WTC11 (cell line): ENCODE measurements around the gene CCSER1. TPM values are rescaled to one million over a fixed set of nuclear protein-coding genes. Genes with fewer than 3 reads are reported as not detected.

ENCODE experiments used
- ATAC-seq: fragments of 200-7000 bp; cut with Tn5 transposase; 2 replicates; pipeline ENCODE4 v1.10.0; 2021; ENCODE audit warnings: mild to moderate bottlenecking, moderate library complexity
- CTCF ChIA-PET: fragments of 300-600 bp; sonication (Branson Sonifier 250); formaldehyde crosslinking; loops from one replicate; lab custom pipeline; 2021; ENCODE audit warnings: antibody characterized with exemption; lab: Charles Lee
- POLR2A ChIA-PET: fragments of 350-600 bp; sonication (Branson Sonifier 250); formaldehyde crosslinking; loops from one replicate; lab custom pipeline; 2021; ENCODE audit warnings: antibody characterized with exemption; lab: Charles Lee
- DNase-seq: peaks from one replicate; pipeline ENCODE4 v3.0.0; 2021; ENCODE audit warnings: low spot score
- H3K27ac Mint-ChIP-seq: 2 replicates; pipeline ENCODE4 v1.8.0; 2021; ENCODE audit warnings: mixed read lengths
- H3K27me3 Mint-ChIP-seq: 2 replicates; pipeline ENCODE4 v1.8.0; 2021; ENCODE audit warnings: low read depth, mild to moderate bottlenecking, moderate library complexity, mixed read lengths
- H3K36me3 Mint-ChIP-seq: 2 replicates; pipeline ENCODE4 v1.8.0; 2021; ENCODE audit warnings: mixed read lengths
- H3K4me1 Mint-ChIP-seq: 2 replicates; pipeline ENCODE4 v1.8.0; 2022; ENCODE audit warnings: mixed read lengths
- H3K4me3 Mint-ChIP-seq: 2 replicates; pipeline ENCODE4 v1.8.0; 2021; ENCODE audit warnings: mild to moderate bottlenecking, moderate library complexity, mixed read lengths
- H3K9me3 Mint-ChIP-seq: 2 replicates; pipeline ENCODE4 v1.8.0; 2021; ENCODE audit warnings: mixed read lengths
- AR ChIP-seq: fragments of 250-450 bp; sonication (Bioruptor Pico); IDR thresholded peaks from 2 replicates; pipeline ENCODE4 v1.9.0; 2021; ENCODE audit warnings: mild to moderate bottlenecking
- ARID4B ChIP-seq: sonication (generic); formaldehyde crosslinking; IDR thresholded peaks from 2 replicates; pipeline ENCODE4 v1.8.0; 2023; ENCODE audit warnings: missing genetic modification reagents, mild to moderate bottlenecking, borderline replicate concordance
- ATF1 ChIP-seq: sonication (generic); formaldehyde crosslinking; IDR thresholded peaks from 2 replicates; pipeline ENCODE4 v1.8.1; 2023; ENCODE audit warnings: mild to moderate bottlenecking, moderate library complexity, missing genetic modification reagents
- ATF2 ChIP-seq: sonication (generic); formaldehyde crosslinking; IDR thresholded peaks from 2 replicates; pipeline ENCODE4 v1.8.1; 2022; ENCODE audit warnings: low read depth, missing genetic modification reagents, borderline replicate concordance
- ERG ChIP-seq: fragments of 250-450 bp; sonication (Bioruptor Pico); IDR thresholded peaks from 2 replicates; pipeline ENCODE4 v1.8.0; 2021; ENCODE audit warnings: mild to moderate bottlenecking
- ESRRA ChIP-seq: sonication (generic); formaldehyde crosslinking; IDR thresholded peaks from 2 replicates; pipeline ENCODE4 v1.8.1; 2022; ENCODE audit warnings: mild to moderate bottlenecking, missing genetic modification reagents, borderline replicate concordance
- FOXJ3 ChIP-seq: sonication (generic); formaldehyde crosslinking; IDR thresholded peaks from 2 replicates; pipeline ENCODE4 v1.9.0; 2021; ENCODE audit warnings: missing genetic modification reagents, mild to moderate bottlenecking, borderline replicate concordance
- RELA ChIP-seq: sonication (generic); formaldehyde crosslinking; IDR thresholded peaks from 2 replicates; pipeline ENCODE4 v1.8.1; 2022; ENCODE audit warnings: missing genetic modification reagents, mild to moderate bottlenecking, borderline replicate concordance
- STAT6 ChIP-seq: sonication (generic); formaldehyde crosslinking; conservative IDR thresholded peaks from 2 replicates; pipeline ENCODE4 v1.8.1; 2023; ENCODE audit warnings: mild to moderate bottlenecking, low read depth, missing genetic modification reagents, moderate library complexity
- TP53 ChIP-seq: sonication (generic); formaldehyde crosslinking; IDR thresholded peaks from 2 replicates; pipeline ENCODE4 v1.8.1; 2023; ENCODE audit warnings: mild to moderate bottlenecking, missing genetic modification reagents
- total RNA-seq: library from RNA; stranded (reverse); gene quantifications from 3 replicates; pipeline ENCODE4 v1.2.3, GENCODE V29; 2021

CCSER1 gene
- total RNA-seq, 1 experiment from 2014 or later: 0.87 TPM

- TF ChIP-seq STAT6 (CRISPR knock-in tag) (no peak), TP53 (no peak)
These were observed 201.4 kb downstream of the CCSER1 start (continued) for GRCh38 chr4:90328558-90328957.

- ATAC-seq (no peak), DNase-seq (no peak)
- POLR2A ChIA-PET: no interaction called here
- Mint-ChIP-seq H3K36me3 (no peaks in the 10 kb centered on the region), H3K27me3 (no peaks in the 10 kb centered on the region), H3K9me3 (no peaks in the 10 kb centered on the region), H3K27ac (no peak overlapping the region), H3K4me1 (no peaks in the 10 kb centered on the region), H3K4me3 (no peak overlapping the region)
- CTCF ChIA-PET: no interaction called here
- TF ChIP-seq AR (CRISPR knock-in tag) (no peak), ERG (CRISPR knock-in tag) (no peak), ATF1 (CRISPR knock-in tag) (no peak), FOXJ3 (CRISPR knock-in tag) (no peak), ESRRA (CRISPR knock-in tag) (no peak), ATF2 (no peak), ARID4B (CRISPR knock-in tag) (no peak), RELA (CRISPR knock-in tag) (no peak)
These were observed 203.4 kb downstream of the CCSER1 start for GRCh38 chr4:90330546-90330945.
